ENCODE results near the gene LRRC70. TPM values are rescaled to one million over a fixed set of nuclear protein-coding genes. Genes with fewer than 3 reads are reported as not detected.

The LRRC70 gene
- total RNA-seq, 4 donors from 2014 or later: 0.49 to 3.6 (median 1.3) TPM

DNA sequence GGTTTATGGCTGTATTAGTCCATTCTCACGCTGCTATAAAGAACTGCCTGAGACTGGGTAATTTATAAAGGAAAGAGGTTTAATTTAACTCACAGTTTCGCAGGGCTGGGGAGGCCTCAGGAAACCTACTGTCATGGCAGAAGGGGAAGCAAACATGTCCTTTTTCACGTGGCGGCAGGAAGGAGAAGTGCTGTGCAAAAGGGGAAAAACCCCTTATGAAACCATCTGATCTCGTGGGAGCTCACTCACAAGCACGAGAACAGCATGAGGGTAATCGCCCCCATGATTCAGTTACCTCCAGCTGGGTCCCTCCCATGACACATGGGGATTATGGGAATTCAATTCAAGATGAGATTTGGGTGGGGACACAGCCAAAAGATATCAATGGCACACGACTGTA, 13.9 kb downstream of the LRRC70 start:
- intact Hi-C loops (cut with DNase I): no loop called here
- H3K27ac ChIP-seq: no peak overlapping the region
- no peak for DNase-seq
- no peaks in the 10 kb centered on the region for H3K9me3 ChIP-seq
- H3K4me3 ChIP-seq: no peak overlapping the region
- WGBS, 2 donors: 84 to 86% methylated on average over 8 of the region's 8 CpGs
- TF ChIP-seq, protein P1, sequence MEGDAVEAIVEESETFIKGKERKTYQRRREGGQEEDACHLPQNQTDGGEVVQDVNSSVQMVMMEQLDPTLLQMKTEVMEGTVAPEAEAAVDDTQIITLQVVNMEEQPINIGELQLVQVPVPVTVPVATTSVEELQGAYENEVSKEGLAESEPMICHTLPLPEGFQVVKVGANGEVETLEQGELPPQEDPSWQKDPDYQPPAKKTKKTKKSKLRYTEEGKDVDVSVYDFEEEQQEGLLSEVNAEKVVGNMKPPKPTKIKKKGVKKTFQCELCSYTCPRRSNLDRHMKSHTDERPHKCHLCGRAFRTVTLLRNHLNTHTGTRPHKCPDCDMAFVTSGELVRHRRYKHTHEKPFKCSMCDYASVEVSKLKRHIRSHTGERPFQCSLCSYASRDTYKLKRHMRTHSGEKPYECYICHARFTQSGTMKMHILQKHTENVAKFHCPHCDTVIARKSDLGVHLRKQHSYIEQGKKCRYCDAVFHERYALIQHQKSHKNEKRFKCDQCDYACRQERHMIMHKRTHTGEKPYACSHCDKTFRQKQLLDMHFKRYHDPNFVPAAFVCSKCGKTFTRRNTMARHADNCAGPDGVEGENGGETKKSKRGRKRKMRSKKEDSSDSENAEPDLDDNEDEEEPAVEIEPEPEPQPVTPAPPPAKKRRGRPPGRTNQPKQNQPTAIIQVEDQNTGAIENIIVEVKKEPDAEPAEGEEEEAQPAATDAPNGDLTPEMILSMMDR (IDR thresholded peaks at IDR 0.05): no peak
- H3K36me3 ChIP-seq: peaks cover 0 to 38% (median 5%) of the 10 kb centered on the region in 3 donors
- H3K27me3 ChIP-seq: no peaks in the 10 kb centered on the region
- no peaks in the 10 kb centered on the region for H3K4me1 ChIP-seq

DNA sequence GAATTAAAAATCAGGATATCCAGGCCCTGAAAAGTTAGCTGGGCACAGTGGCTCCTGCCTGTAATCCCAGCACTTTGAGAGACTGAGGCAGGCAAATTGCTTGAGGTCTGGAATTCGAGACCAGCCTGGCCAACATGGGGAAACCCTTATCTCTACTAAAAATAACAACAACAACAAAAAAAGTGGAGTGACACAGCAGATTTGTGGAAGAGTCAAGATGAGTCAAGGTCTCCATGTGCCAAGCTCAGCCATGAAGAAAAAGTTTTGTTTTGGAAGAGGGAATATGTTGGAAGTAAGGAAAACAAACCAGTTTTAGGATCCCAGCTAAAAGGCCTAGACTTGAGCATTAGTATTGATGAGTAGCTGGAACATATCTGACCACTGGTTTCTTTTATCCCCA, 14.7 kb downstream of the LRRC70 start:
- no peak overlapping the region for H3K27ac ChIP-seq
- intact Hi-C loops (cut with DNase I): no loop called here
- no peak for TF ChIP-seq POLR2A (IDR thresholded peaks at IDR 0.05)
- TF ChIP-seq, protein P1 (IDR thresholded peaks at IDR 0.05): no peak
- no peaks in the 10 kb centered on the region for H3K4me1 ChIP-seq
- no peak overlapping the region for H3K4me3 ChIP-seq
- no peak for DNase-seq
- 82 to 91% methylated on average over 1 of the region's 1 CpG for WGBS, 2 donors
- H3K36me3 ChIP-seq: peaks cover 0 to 31% (median 5%) of the 10 kb centered on the region in 3 donors
- H3K9me3 ChIP-seq: no peaks in the 10 kb centered on the region
- no peaks in the 10 kb centered on the region for H3K27me3 ChIP-seq

DNA sequence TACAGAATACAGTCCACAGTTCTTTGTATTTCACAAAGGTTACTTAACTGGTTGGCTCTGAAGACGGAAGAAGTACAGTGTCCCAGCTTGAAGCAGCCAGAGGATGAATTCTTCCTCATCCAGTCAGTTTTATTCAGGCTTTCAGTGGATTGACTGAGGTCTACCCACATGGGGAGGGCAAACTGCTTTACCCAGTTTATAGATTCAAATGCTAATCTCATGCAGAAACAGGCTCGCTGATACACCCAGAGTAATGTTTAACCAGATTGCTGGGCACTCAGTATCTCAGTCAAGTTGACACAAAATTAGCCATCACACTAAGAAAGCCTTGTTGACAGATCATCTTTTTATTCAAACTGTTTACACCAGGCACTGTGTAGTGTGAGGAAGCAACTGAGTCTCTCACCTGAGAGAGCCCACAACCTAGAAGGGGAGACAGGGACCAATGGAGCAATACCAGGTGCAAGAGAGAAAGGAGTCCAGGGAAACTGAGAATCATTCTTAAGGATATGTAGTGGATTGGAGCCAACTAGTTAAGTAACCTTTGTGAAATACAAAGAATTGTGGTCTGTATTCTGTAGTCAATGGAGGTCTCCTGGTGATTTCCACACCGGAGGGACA, 15.9 kb downstream of the LRRC70 start:
- no peaks in the 10 kb centered on the region for H3K4me1 ChIP-seq
- peaks cover 0 to 29% (median 5%) of the 10 kb centered on the region in 3 donors for H3K36me3 ChIP-seq
- H3K9me3 ChIP-seq: no peaks in the 10 kb centered on the region
- intact Hi-C loops (cut with DNase I): no loop called here
- 98 to 100% methylated on average over 3 of the region's 3 CpGs for WGBS, 2 donors
- H3K27ac ChIP-seq: no peak overlapping the region
- no peaks in the 10 kb centered on the region for H3K27me3 ChIP-seq
- H3K4me3 ChIP-seq: no peak overlapping the region
- no peak for DNase-seq
- TF ChIP-seq, protein P1 (IDR thresholded peaks at IDR 0.05): no peak
- TF ChIP-seq POLR2A (IDR thresholded peaks at IDR 0.05): no peak

DNA sequence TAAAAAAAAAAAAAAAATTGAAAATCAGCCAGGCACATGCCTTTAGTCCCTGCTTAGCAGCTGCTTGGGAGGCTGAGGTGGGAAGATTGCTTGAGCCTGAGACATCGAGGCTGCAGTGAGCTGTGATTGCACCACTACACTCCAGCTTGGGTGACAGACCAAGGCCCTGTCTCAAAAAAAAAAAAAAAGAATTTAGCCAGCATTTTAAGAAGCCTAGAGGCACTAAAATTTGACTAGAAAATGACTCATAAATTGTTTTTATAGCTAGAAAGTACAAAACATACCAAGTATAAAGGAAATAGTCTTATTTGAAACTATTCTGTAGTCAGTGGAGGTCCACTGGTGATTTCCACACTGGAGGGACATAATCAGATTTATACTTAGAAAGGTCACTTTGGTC, 17.5 kb downstream of the LRRC70 start:
- Histone ChIP-seq H3K9me3 (no peaks in the 10 kb centered on the region), H3K4me1 (no peaks in the 10 kb centered on the region), H3K36me3 (peaks cover 0 to 29% (median 5%) of the 10 kb centered on the region in 3 donors), H3K27ac (no peak overlapping the region), H3K27me3 (no peaks in the 10 kb centered on the region), H3K4me3 (no peak overlapping the region)
- WGBS, 2 donors: 89 to 100% methylated on average over 1 of the region's 1 CpG
- TF ChIP-seq POLR2A (IDR thresholded peaks at IDR 0.05): no peak
- TF ChIP-seq, protein P1 (IDR thresholded peaks at IDR 0.05): no peak
- DNase-seq: no peak
- intact Hi-C loops (cut with DNase I): no loop called here

DNA sequence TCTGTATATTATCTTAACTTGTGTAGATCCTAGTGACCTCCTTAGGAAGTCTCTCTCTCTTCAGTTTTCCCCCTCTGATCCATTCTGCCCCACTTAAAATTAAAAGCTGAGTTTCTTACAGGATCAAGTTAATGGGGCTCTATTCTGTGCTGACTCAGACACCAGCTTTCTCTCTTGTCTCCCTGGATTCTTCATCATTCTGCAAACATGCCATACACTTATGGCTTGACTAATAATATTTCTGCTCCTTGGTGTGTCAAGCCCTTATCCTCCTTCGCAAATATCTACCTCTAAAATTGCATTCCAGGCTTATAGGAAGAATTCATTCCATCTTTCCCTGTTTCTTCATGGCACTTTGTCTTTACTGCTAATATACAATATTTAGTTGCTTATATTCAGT, 18.1 kb downstream of the LRRC70 start:
- TF ChIP-seq, protein P1 (IDR thresholded peaks at IDR 0.05): no peak
- no peak for TF ChIP-seq POLR2A (IDR thresholded peaks at IDR 0.05)
- Histone ChIP-seq H3K4me3 (no peak overlapping the region), H3K27me3 (no peaks in the 10 kb centered on the region), H3K36me3 (peaks cover 0 to 27% (median 3%) of the 10 kb centered on the region in 3 donors), H3K27ac (no peak overlapping the region), H3K9me3 (no peaks in the 10 kb centered on the region), H3K4me1 (no peaks in the 10 kb centered on the region)
- WGBS, 2 donors: 85 to 96% methylated on average over 1 of the region's 1 CpG
- DNase-seq: no peak
- intact Hi-C loops (cut with DNase I): no loop called here

Measured in esophagus squamous epithelium (tissue), 5 donors.